ENCODE data around the gene CXorf65.

Gene CXorf65

GRCh38 chrX:71106427-71106826, at the start of gene CXorf65:
Gene CXorf65 (minus strand): TSS chrX:71106740. CDS start chrX:71106556, 184 bp downstream.
- DNase-seq (ENCODE audit: low read depth in 2 of 2) = no peak

- DNase-seq (ENCODE audit: low read depth in 2 of 2) = no peak
Observed at GRCh38 chrX:71154641-71155040, 48.1 kb upstream of the CXorf65 start.

- no peak for DNase-seq (ENCODE audit: low read depth in 2 of 2)
Observed at GRCh38 chrX:71154196-71154595, 47.7 kb upstream of the CXorf65 start.

- no peak for DNase-seq (ENCODE audit: low read depth in 2 of 2)
Observed at GRCh38 chrX:71151366-71151765, 44.8 kb upstream of the CXorf65 start.

GRCh38 chrX:71148278-71148663, 41.7 kb upstream of the CXorf65 start:
- no peak for DNase-seq (ENCODE audit: low read depth in 2 of 2)

- DNase-seq (ENCODE audit: low read depth in 2 of 2) = no peak
Observed at GRCh38 chrX:71147496-71148277, 41.1 kb upstream of the CXorf65 start.

- no peak for DNase-seq (ENCODE audit: low read depth in 2 of 2)
Observed at GRCh38 chrX:71144651-71145050, 38.1 kb upstream of the CXorf65 start, which contains the start of gene NLGN3. Gene NLGN3 (plus strand): TSS chrX:71144841. CDS start chrX:71147750, 2,909 bp downstream.

GRCh38 chrX:71143508-71143907, 37.0 kb upstream of the CXorf65 start:
- no peak for DNase-seq (ENCODE audit: low read depth in 2 of 2)

- DNase-seq (ENCODE audit: low read depth in 2 of 2) = no peak
Observed at GRCh38 chrX:71140440-71140839, 33.9 kb upstream of the CXorf65 start.

GRCh38 chrX:71131510-71131909, 25.0 kb upstream of the CXorf65 start:
- DNase-seq (ENCODE audit: low read depth in 2 of 2) = no peak

- DNase-seq (ENCODE audit: low read depth in 2 of 2) = peak; percentile 45 to 68
Observed at GRCh38 chrX:71128915-71129765, 22.6 kb upstream of the CXorf65 start.

GRCh38 chrX:71128166-71128833, 21.8 kb upstream of the CXorf65 start:
- no peak for DNase-seq (ENCODE audit: low read depth in 2 of 2)

GRCh38 chrX:71118985-71119535, 12.5 kb upstream of the CXorf65 start:
- no peak for DNase-seq (ENCODE audit: low read depth in 2 of 2)

- peak; percentile 51 to 74 for DNase-seq (ENCODE audit: low read depth in 2 of 2)
Observed at GRCh38 chrX:71118032-71118984, 11.8 kb upstream of the CXorf65 start, which contains the start of gene MED12. Gene MED12 (plus strand): TSS chrX:71118596. CDS start chrX:71118755, 159 bp downstream.

GRCh38 chrX:71117358-71117757, 10.8 kb upstream of the CXorf65 start:
- no peak for DNase-seq (ENCODE audit: low read depth in 2 of 2)

- DNase-seq (ENCODE audit: low read depth in 2 of 2) = no peak
Observed at GRCh38 chrX:71111921-71112431, 5.4 kb upstream of the CXorf65 start.

GRCh38 chrX:71111141-71111843, 4.8 kb upstream of the CXorf65 start, which contains the start of gene IL2RG:
Gene IL2RG (minus strand): TSS chrX:71111577. CDS start chrX:71111539, 38 bp downstream.
- DNase-seq (ENCODE audit: low read depth in 2 of 2) = peak; percentile 53 to 78

- no peak for DNase-seq (ENCODE audit: low read depth in 2 of 2)
Observed at GRCh38 chrX:71109051-71109450, 2.5 kb upstream of the CXorf65 start.

GRCh38 chrX:71107762-71108360, 1.3 kb upstream of the CXorf65 start:
- DNase-seq (ENCODE audit: low read depth in 2 of 2) = no peak

Measured in stimulated activated CD4-positive, alpha-beta T cell treated with anti-CD3 and anti-CD28 coated beads, Interleukin-15, amount 100 ng/mL, for 48 hours (primary cell).